H9 (cell line): ENCODE results near the gene PARD3. TPM values are rescaled to one million over a fixed set of nuclear protein-coding genes. Genes with fewer than 3 reads are reported as not detected.

Source experiments
- DNase-seq: peaks from one replicate; pipeline ENCODE4 v3.0.0-alpha.2; 2017
- H2AFZ ChIP-seq: one replicate; pipeline ENCODE4 v1.6.1; 2013; ENCODE audit warnings: mild to moderate bottlenecking, low read length, control low read depth, moderate library complexity
- H2AK5ac ChIP-seq: 2 replicates; pipeline ENCODE4 v1.6.1; 2013; ENCODE audit warnings: low read length, control low read depth, mixed read lengths; ENCODE audit not compliant: insufficient read length
- H2BK120ac ChIP-seq: one replicate; pipeline ENCODE4 v1.6.1; 2013; ENCODE audit warnings: low read depth, mild to moderate bottlenecking, low read length, control low read depth, inconsistent platforms; ENCODE audit not compliant: poor library complexity, severe bottlenecking
- H2BK12ac ChIP-seq: 2 replicates; pipeline ENCODE4 v1.6.1; 2013; ENCODE audit warnings: low read length, control low read depth, mixed read lengths, low read depth; ENCODE audit not compliant: insufficient read length
- H2BK15ac ChIP-seq: 2 replicates; pipeline ENCODE4 v1.6.1; 2013; ENCODE audit warnings: low read depth, low read length, control low read depth
- H2BK20ac ChIP-seq: one replicate; pipeline ENCODE4 v1.6.1; 2013; ENCODE audit warnings: low read depth, mild to moderate bottlenecking, low read length, control low read depth, inconsistent platforms; ENCODE audit not compliant: poor library complexity, severe bottlenecking
- H2BK5ac ChIP-seq: 2 replicates; pipeline ENCODE4 v1.6.1; 2013; ENCODE audit warnings: low read length, control low read depth, mixed read lengths; ENCODE audit not compliant: insufficient read length
- H3K14ac ChIP-seq: 2 replicates; pipeline ENCODE4 v1.6.1; 2013; ENCODE audit warnings: low read length, control low read depth; ENCODE audit not compliant: insufficient read depth
- H3K18ac ChIP-seq: 2 replicates; pipeline ENCODE4 v1.6.1; 2013; ENCODE audit warnings: low read depth, mild to moderate bottlenecking, mixed read lengths, low read length, control low read depth; ENCODE audit not compliant: insufficient read length
- H3K23ac ChIP-seq: 2 replicates; pipeline ENCODE4 v1.6.1; 2013; ENCODE audit warnings: low read length, control low read depth, mixed read lengths, low read depth; ENCODE audit not compliant: insufficient read length
- H3K23me2 ChIP-seq: 2 replicates; pipeline ENCODE4 v1.6.1; 2013; ENCODE audit warnings: low read depth, mild to moderate bottlenecking, mixed read lengths, low read length, control low read depth; ENCODE audit not compliant: insufficient read length, poor library complexity, severe bottlenecking
- H3K27ac ChIP-seq: 2 replicates; pipeline ENCODE4 v1.5.1; 2013; ENCODE audit warnings: low read length, control low read depth, mixed read lengths, low read depth; ENCODE audit not compliant: insufficient read length
- H3K27me3 ChIP-seq: 2 replicates; pipeline ENCODE4 v1.6.1; 2013; ENCODE audit warnings: low read length, control low read depth, inconsistent platforms; ENCODE audit not compliant: insufficient read depth
- H3K4ac ChIP-seq: 2 replicates; pipeline ENCODE4 v1.6.1; 2013; ENCODE audit warnings: low read depth, mild to moderate bottlenecking, control low read depth, inconsistent platforms, low read length, moderate library complexity
- H3K4me1 ChIP-seq: 2 replicates; pipeline ENCODE4 v1.6.1; 2013; ENCODE audit warnings: low read length, control low read depth, inconsistent platforms; ENCODE audit not compliant: insufficient read depth
- H3K4me2 ChIP-seq: 2 replicates; pipeline ENCODE4 v1.6.1; 2013; ENCODE audit warnings: low read length, control low read depth, mixed read lengths; ENCODE audit not compliant: insufficient read length, insufficient read depth
- H3K56ac ChIP-seq: 2 replicates; pipeline ENCODE4 v1.6.1; 2013; ENCODE audit warnings: low read depth, mild to moderate bottlenecking, mixed read lengths, low read length, control low read depth; ENCODE audit not compliant: insufficient read length
- H3K79me1 ChIP-seq: 2 replicates; pipeline ENCODE4 v1.6.1; 2013; ENCODE audit warnings: low read depth, mild to moderate bottlenecking, moderate library complexity, low read length, control low read depth, inconsistent platforms; ENCODE audit not compliant: insufficient read depth, poor library complexity, severe bottlenecking
- H3K79me2 ChIP-seq: 2 replicates; pipeline ENCODE4 v1.6.1; 2013; ENCODE audit warnings: low read length, control low read depth, inconsistent platforms; ENCODE audit not compliant: insufficient read depth
- H3K9ac ChIP-seq: 2 replicates; pipeline ENCODE4 v1.6.1; 2013; ENCODE audit warnings: low read length, control low read depth, mixed read lengths; ENCODE audit not compliant: insufficient read length; ENCODE audit errors: extremely low read depth
- H3K9me3 ChIP-seq: one replicate; pipeline ENCODE4 v1.6.1; 2013; ENCODE audit warnings: low read depth, low read length, inconsistent platforms; ENCODE audit not compliant: control insufficient read depth
- H3T11ph ChIP-seq: one replicate; pipeline ENCODE4 v1.6.1; 2013; ENCODE audit warnings: mild to moderate bottlenecking, low read length, control low read depth, inconsistent platforms
- H4K20me1 ChIP-seq: one replicate; pipeline ENCODE4 v1.6.1; 2013; ENCODE audit not compliant: control insufficient read depth, insufficient read length, insufficient read depth
- H4K5ac ChIP-seq: 2 replicates; pipeline ENCODE4 v1.6.1; 2013; ENCODE audit warnings: low read depth, mild to moderate bottlenecking, mixed read lengths, low read length, control low read depth; ENCODE audit not compliant: insufficient read length
- H4K8ac ChIP-seq: replicated peaks from 2 replicates; pipeline ENCODE4 v1.6.1; 2013; ENCODE audit warnings: low read length, control low read depth, mixed read lengths, low read depth; ENCODE audit not compliant: insufficient read length
- H4K91ac ChIP-seq: 2 replicates; pipeline ENCODE4 v1.6.1; 2013; ENCODE audit warnings: low read depth, mild to moderate bottlenecking, moderate library complexity, mixed read lengths, low read length, control low read depth; ENCODE audit not compliant: insufficient read length
- H3K27ac Mint-ChIP-seq, 3 experiments: 2 replicates in 2 of 3; 3 replicates in 1 of 3; pipeline ENCODE4 v1.8.0; 2020 to 2021; ENCODE audit warnings: mixed read lengths in 3 of 3, mild to moderate bottlenecking in 1 of 3, moderate library complexity in 1 of 3
- H3K27me3 Mint-ChIP-seq: 2 replicates; pipeline ENCODE4 v1.8.0; 2021; ENCODE audit warnings: low read depth, mild to moderate bottlenecking, moderate library complexity, mixed read lengths
- H3K36me3 Mint-ChIP-seq, 3 experiments: 2 replicates in 2 of 3; 3 replicates in 1 of 3; pipeline ENCODE4 v1.8.0; 2020 to 2021; ENCODE audit warnings: low read depth in 3 of 3, mixed read lengths in 3 of 3; ENCODE audit not compliant: insufficient read depth in 1 of 3
- H3K4me1 Mint-ChIP-seq, 2 experiments: 2 replicates each; pipeline ENCODE4 v1.8.0; 2020; ENCODE audit warnings: mixed read lengths in 2 of 2
- H3K4me3 Mint-ChIP-seq, 2 experiments: 2 replicates in 1 of 2; 3 replicates in 1 of 2; pipeline ENCODE4 v1.8.0; 2020 to 2021; ENCODE audit warnings: mild to moderate bottlenecking in 2 of 2, mixed read lengths in 2 of 2, moderate library complexity in 1 of 2
- H3K9me3 Mint-ChIP-seq, 2 experiments: 2 replicates in 1 of 2; 3 replicates in 1 of 2; pipeline ENCODE4 v1.8.0; 2020; ENCODE audit warnings: mild to moderate bottlenecking in 2 of 2, mixed read lengths in 2 of 2, moderate library complexity in 1 of 2
- WGBS: extraction: QIAGEN DNeasy Blood & Tissue Kit; methylation state at CpG from one replicate; pipeline ENCODE4 v1.1.7; 2013; ENCODE audit warnings: missing lambda C conversion rate, low lambda C conversion rate, mixed read lengths; ENCODE audit not compliant: insufficient read length; ENCODE audit errors: extremely low coverage; 5-methylcytosine and 5-hydroxymethylcytosine counted together
- total RNA-seq: library from RNA; stranded (reverse); gene quantifications from 2 replicates; pipeline ENCODE4 v1.2.1, GENCODE V29; 2021
- TF ChIP-seq, protein P1 (sequence below): fragments of 200-600 bp; sonication (generic); conservative IDR thresholded peaks from 3 replicates; pipeline ENCODE4 v1.8.0; 2021; ENCODE audit warnings: antibody characterized with exemption, mild to moderate bottlenecking

PARD3 gene
- total RNA-seq, 1 experiment from 2014 or later: 44.7 TPM

DNA sequence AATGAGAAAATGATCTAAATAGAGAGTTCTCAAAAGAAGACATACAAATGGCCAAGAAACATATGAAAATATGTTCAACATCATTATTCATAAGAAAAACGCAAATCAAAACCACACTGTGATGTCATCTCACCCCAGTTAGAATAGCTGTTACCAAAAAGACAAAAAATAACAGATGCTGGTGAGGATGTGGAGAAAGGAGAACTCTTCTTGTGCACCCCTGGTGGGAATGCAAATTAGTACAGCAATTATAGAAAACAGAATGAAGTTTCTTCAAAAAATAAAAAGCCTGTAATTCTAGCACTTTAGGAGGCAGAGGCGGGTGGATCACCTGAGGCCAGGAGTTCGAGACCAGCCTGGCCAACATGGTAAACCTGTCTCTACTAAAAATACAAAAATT is 199.3 kb downstream of the PARD3 start:
- H3K23ac ChIP-seq: no peak overlapping the region
- H4K20me1 ChIP-seq: no peaks in the 10 kb centered on the region
- Mint-ChIP-seq H3K9me3 (no peaks in the 10 kb centered on the region), H3K36me3 (no peaks in the 10 kb centered on the region), H3K27me3 (no peaks in the 10 kb centered on the region), H3K27ac (no peak overlapping the region; a peak in 1 of 7 replicates), H3K4me1 (peaks cover 39 to 41% of the 10 kb centered on the region in 2 experiments), H3K4me3 (no peak overlapping the region)
- peaks cover 2% of the 10 kb centered on the region for H3K79me1 ChIP-seq
- peaks cover 7% of the 10 kb centered on the region; the same call in 1 of the 2 replicates for H3K4me1 ChIP-seq
- no CpG with 5 or more reads among the region's 3 CpGs for WGBS
- no peak overlapping the region for H4K91ac ChIP-seq
- no peak overlapping the region for H3K56ac ChIP-seq
- H3K4ac ChIP-seq: no peak overlapping the region
- H2AK5ac ChIP-seq: no peak overlapping the region
- H4K8ac ChIP-seq: no peak overlapping the region
- H3K27me3 ChIP-seq: no peaks in the 10 kb centered on the region
- H3K9ac ChIP-seq: no peak overlapping the region
- peaks cover 4% of the 10 kb centered on the region; the same call in 1 of the 2 replicates for H3K79me2 ChIP-seq
- no peak overlapping the region for H4K5ac ChIP-seq
- no peak overlapping the region for H2BK12ac ChIP-seq
- no peaks in the 10 kb centered on the region for H3K23me2 ChIP-seq
- no peak overlapping the region for H2AFZ ChIP-seq
- no peaks in the 10 kb centered on the region for H3K9me3 ChIP-seq
- no peak for DNase-seq
- H2BK5ac ChIP-seq: no peak overlapping the region
- no peak overlapping the region for H2BK15ac ChIP-seq
- H2BK120ac ChIP-seq: no peak overlapping the region
- no peak overlapping the region for H3K14ac ChIP-seq
- no peak overlapping the region for H3K18ac ChIP-seq
- no peak overlapping the region for H3T11ph ChIP-seq
- TF ChIP-seq, protein P1, sequence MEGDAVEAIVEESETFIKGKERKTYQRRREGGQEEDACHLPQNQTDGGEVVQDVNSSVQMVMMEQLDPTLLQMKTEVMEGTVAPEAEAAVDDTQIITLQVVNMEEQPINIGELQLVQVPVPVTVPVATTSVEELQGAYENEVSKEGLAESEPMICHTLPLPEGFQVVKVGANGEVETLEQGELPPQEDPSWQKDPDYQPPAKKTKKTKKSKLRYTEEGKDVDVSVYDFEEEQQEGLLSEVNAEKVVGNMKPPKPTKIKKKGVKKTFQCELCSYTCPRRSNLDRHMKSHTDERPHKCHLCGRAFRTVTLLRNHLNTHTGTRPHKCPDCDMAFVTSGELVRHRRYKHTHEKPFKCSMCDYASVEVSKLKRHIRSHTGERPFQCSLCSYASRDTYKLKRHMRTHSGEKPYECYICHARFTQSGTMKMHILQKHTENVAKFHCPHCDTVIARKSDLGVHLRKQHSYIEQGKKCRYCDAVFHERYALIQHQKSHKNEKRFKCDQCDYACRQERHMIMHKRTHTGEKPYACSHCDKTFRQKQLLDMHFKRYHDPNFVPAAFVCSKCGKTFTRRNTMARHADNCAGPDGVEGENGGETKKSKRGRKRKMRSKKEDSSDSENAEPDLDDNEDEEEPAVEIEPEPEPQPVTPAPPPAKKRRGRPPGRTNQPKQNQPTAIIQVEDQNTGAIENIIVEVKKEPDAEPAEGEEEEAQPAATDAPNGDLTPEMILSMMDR: no peak
- no peak overlapping the region for H3K4me2 ChIP-seq
- H2BK20ac ChIP-seq: no peak overlapping the region
- no peak overlapping the region for H3K27ac ChIP-seq
